ENCODE measurements around the gene RIC8B.

Gene RIC8B

GRCh38 chr12:106819991-106820390, 45.5 kb downstream of the RIC8B start:
- Mint-ChIP-seq H3K36me3 (ENCODE audit: low read depth) (peaks cover 67% of the 10 kb centered on the region), H3K4me3 (no peak overlapping the region), H3K9me3 (no peaks in the 10 kb centered on the region), H3K4me1 (peaks cover 1% of the 10 kb centered on the region), H3K27ac (no peak overlapping the region), H3K27me3 (ENCODE audit: low read depth, poor library complexity) (no peaks in the 10 kb centered on the region)
- TF ChIP-seq, protein P1, sequence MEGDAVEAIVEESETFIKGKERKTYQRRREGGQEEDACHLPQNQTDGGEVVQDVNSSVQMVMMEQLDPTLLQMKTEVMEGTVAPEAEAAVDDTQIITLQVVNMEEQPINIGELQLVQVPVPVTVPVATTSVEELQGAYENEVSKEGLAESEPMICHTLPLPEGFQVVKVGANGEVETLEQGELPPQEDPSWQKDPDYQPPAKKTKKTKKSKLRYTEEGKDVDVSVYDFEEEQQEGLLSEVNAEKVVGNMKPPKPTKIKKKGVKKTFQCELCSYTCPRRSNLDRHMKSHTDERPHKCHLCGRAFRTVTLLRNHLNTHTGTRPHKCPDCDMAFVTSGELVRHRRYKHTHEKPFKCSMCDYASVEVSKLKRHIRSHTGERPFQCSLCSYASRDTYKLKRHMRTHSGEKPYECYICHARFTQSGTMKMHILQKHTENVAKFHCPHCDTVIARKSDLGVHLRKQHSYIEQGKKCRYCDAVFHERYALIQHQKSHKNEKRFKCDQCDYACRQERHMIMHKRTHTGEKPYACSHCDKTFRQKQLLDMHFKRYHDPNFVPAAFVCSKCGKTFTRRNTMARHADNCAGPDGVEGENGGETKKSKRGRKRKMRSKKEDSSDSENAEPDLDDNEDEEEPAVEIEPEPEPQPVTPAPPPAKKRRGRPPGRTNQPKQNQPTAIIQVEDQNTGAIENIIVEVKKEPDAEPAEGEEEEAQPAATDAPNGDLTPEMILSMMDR (IDR thresholded peaks at IDR 0.05) = no peak
- no peak for DNase-seq

DNA sequence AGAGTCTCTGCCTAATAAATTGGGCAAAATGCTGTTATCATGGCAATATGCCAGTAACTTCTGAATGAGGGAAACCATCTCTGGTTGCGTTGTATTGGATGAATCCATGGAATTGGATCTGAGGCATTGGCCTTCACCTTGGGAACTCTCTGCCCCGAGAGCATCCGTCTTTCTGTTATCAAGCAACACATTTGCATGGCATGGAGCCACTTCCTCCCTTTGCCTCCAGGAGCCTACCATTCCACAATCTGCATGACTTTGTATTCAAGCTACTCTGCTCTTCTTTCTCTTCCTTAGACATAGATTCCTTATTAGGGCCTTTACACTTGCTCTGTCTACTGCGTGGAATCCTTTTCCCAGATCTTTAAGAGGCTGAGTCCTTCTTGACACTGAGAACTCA, 57.2 kb downstream of the RIC8B start:
- H3K36me3 Mint-ChIP-seq (ENCODE audit: low read depth) = peaks cover 39% of the 10 kb centered on the region
- no peak for DNase-seq
- peak overlapping the region; percentile 17 for H3K27ac Mint-ChIP-seq
- H3K9me3 Mint-ChIP-seq = no peaks in the 10 kb centered on the region
- H3K27me3 Mint-ChIP-seq (ENCODE audit: low read depth, poor library complexity) = no peaks in the 10 kb centered on the region
- no peaks in the 10 kb centered on the region for H3K4me1 Mint-ChIP-seq
- TF ChIP-seq, protein P1 (IDR thresholded peaks at IDR 0.05) = no peak
- no peak overlapping the region for H3K4me3 Mint-ChIP-seq

GRCh38 chr12:106837782-106838181, 63.3 kb downstream of the RIC8B start:
- DNase-seq = no peak
- Mint-ChIP-seq H3K4me3 (no peak overlapping the region), H3K27me3 (ENCODE audit: low read depth, poor library complexity) (peaks cover 5% of the 10 kb centered on the region), H3K4me1 (peaks cover 23% of the 10 kb centered on the region), H3K27ac (no peak overlapping the region), H3K9me3 (no peaks in the 10 kb centered on the region), H3K36me3 (ENCODE audit: low read depth) (peaks cover 27% of the 10 kb centered on the region)
- TF ChIP-seq, protein P1 (IDR thresholded peaks at IDR 0.05) = no peak

- Mint-ChIP-seq H3K36me3 (ENCODE audit: low read depth) (peaks cover 22% of the 10 kb centered on the region), H3K4me3 (no peak overlapping the region), H3K4me1 (peaks cover 23% of the 10 kb centered on the region), H3K27ac (no peak overlapping the region), H3K9me3 (no peaks in the 10 kb centered on the region), H3K27me3 (ENCODE audit: low read depth, poor library complexity) (peaks cover 5% of the 10 kb centered on the region)
- no peak for DNase-seq
- TF ChIP-seq, protein P1 (IDR thresholded peaks at IDR 0.05) = no peak
Measured at GRCh38 chr12:106839333-106839732, 64.9 kb downstream of the RIC8B start.

DNA sequence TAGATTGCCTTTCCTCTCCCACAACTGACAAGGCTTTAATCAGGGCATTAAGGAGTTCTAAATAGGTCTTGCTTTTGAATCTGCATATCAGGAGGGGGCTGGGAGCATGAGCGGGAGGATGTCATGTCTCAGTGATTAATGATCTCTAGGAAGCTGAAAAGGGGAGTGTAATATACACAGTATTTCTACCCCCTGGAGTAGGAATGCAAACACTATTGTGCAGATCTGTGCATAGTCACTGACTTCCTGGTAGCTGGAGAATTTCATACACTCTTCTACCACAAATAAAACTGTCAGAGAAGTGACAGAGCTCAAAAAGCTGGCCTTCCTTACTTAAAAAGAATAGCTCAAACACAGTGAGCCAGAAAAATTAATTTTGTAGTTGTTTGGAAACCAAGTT, 65.8 kb downstream of the RIC8B start:
- Mint-ChIP-seq H3K27ac (peak overlapping the region; percentile 44), H3K36me3 (ENCODE audit: low read depth) (peaks cover 16% of the 10 kb centered on the region), H3K9me3 (no peaks in the 10 kb centered on the region), H3K4me1 (peaks cover 23% of the 10 kb centered on the region), H3K4me3 (no peak overlapping the region), H3K27me3 (ENCODE audit: low read depth, poor library complexity) (peaks cover 5% of the 10 kb centered on the region)
- DNase-seq = peak; percentile 13
- TF ChIP-seq, protein P1 (IDR thresholded peaks at IDR 0.05) = no peak

DNA sequence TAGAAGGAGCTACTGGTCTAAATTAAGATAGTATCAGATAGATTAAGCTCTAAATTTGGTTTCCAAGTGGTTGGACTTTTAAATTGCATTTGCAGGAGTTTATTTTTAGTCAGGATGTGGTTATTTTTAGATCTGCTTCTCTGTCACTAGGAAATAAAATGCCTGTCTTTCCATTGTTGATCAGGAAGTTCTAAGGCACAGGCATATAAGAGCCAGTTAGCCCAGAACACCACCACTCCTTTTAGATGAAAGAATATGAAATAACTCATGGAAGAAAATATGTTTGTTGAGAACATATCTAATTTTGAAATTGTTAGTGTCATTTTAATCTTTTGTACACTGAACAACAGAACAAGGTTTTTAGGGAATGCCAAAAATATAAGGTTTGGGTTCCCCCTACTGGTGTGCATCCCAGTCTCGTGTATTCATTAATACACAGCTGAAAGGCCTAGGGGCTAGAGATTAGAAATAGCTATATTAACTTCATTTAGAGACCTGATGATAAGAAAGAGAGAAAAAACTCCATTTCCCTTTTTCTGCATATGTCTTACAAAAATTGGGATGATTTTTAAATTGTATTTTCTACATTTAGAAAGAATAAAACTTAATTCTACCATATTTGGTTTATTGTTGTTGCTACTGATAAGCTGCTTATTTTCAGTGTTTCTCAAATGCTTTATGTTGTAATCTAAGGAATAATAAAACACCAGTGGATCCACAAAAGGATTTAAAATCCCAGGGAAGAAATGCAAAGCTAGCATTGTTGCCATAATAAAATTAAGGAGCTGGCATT, 67.2 kb downstream of the RIC8B start:
- TF ChIP-seq, protein P1 (IDR thresholded peaks at IDR 0.05) = peak; percentile 72
- Mint-ChIP-seq H3K9me3 (no peaks in the 10 kb centered on the region), H3K27ac (peak overlapping the region; percentile 6), H3K36me3 (ENCODE audit: low read depth) (peaks cover 8% of the 10 kb centered on the region), H3K4me3 (no peak overlapping the region), H3K27me3 (ENCODE audit: low read depth, poor library complexity) (peaks cover 5% of the 10 kb centered on the region), H3K4me1 (peaks cover 23% of the 10 kb centered on the region)
- peak; percentile 26 for DNase-seq

All from nephron progenitor cell (in vitro differentiated cells).